Stomach smooth muscle (tissue), 2 donors: ENCODE data around the gene NLRP13.
"Not testable (repeated sequence)": the region's sequence is repeated elsewhere in the genome, so short reads cannot be mapped to it uniquely, and the experiment has no call there.

Source experiments
- H3K27ac ChIP-seq: one replicate; pipeline ENCODE4 v1.7.0; 2013; ENCODE audit warnings: mild to moderate bottlenecking, low read length, inconsistent platforms
- H3K27me3 ChIP-seq, 2 donors: one replicate each; pipeline ENCODE4 v1.7.0; 2013; ENCODE audit warnings: low read length in 2 of 2; ENCODE audit not compliant: insufficient read depth in 2 of 2, control insufficient read depth in 1 of 2
- H3K36me3 ChIP-seq, 2 donors: one replicate each; pipeline ENCODE4 v1.7.0; 2013; ENCODE audit warnings: low read length in 2 of 2; ENCODE audit not compliant: control insufficient read depth in 2 of 2, insufficient read depth in 2 of 2
- H3K4me1 ChIP-seq: one replicate; pipeline ENCODE4 v1.7.0; 2013; ENCODE audit warnings: low read length; ENCODE audit not compliant: control insufficient read depth, insufficient read depth
- H3K4me3 ChIP-seq, 2 donors: one replicate each; pipeline ENCODE4 v1.7.0; 2013; ENCODE audit warnings: low read length in 2 of 2
- H3K9ac ChIP-seq, 2 donors: one replicate each; pipeline ENCODE4 v1.7.0; 2013; ENCODE audit warnings: low read length in 2 of 2, mild to moderate bottlenecking in 1 of 2
- H3K9me3 ChIP-seq, 2 donors: one replicate each; pipeline ENCODE4 v1.7.0; 2013; ENCODE audit warnings: low read length in 2 of 2; ENCODE audit not compliant: control insufficient read depth in 2 of 2
- donor health status: healthy.
- donor health status: Pancreatic carcinoma.

NLRP13 gene

GRCh38 chr19:55939206-55939605 is 7.1 kb upstream of the NLRP13 start:
- H3K27ac ChIP-seq, result no peak overlapping the region
- no peaks in the 10 kb centered on the region for H3K9me3 ChIP-seq
- H3K27me3 ChIP-seq, result no peaks in the 10 kb centered on the region

GRCh38 chr19:55935206-55935605 is 3.1 kb upstream of the NLRP13 start:
- H3K4me3 ChIP-seq, result no peak overlapping the region
- H3K27ac ChIP-seq, result no peak overlapping the region
- H3K9me3 ChIP-seq, result no peaks in the 10 kb centered on the region
- no peaks in the 10 kb centered on the region for H3K4me1 ChIP-seq
- no peaks in the 10 kb centered on the region for H3K36me3 ChIP-seq
- H3K27me3 ChIP-seq, result no peaks in the 10 kb centered on the region
- no peak overlapping the region for H3K9ac ChIP-seq

More at GRCh38 chr19:55939206-55939605, 7.1 kb upstream of the NLRP13 start:
- no peak overlapping the region for H3K4me3 ChIP-seq
- no peaks in the 10 kb centered on the region for H3K4me1 ChIP-seq
- no peaks in the 10 kb centered on the region for H3K36me3 ChIP-seq
- no peak overlapping the region for H3K9ac ChIP-seq

GRCh38 chr19:55930996-55931515 is 1.1 kb downstream of the NLRP13 start:
- H3K4me3 ChIP-seq, result no peak overlapping the region
- no peaks in the 10 kb centered on the region for H3K36me3 ChIP-seq
- no peak overlapping the region for H3K9ac ChIP-seq
- H3K4me1 ChIP-seq, result no peaks in the 10 kb centered on the region
- H3K9me3 ChIP-seq, result no peaks in the 10 kb centered on the region
- H3K27me3 ChIP-seq, result no peaks in the 10 kb centered on the region
- H3K27ac ChIP-seq, result no peak overlapping the region

- not testable (repeated sequence) for H3K4me3 ChIP-seq, H3K4me1 ChIP-seq, H3K27me3 ChIP-seq, H3K9ac ChIP-seq, H3K27ac ChIP-seq, H3K9me3 ChIP-seq, H3K36me3 ChIP-seq
Measured at GRCh38 chr19:55929258-55929657, 2.9 kb downstream of the NLRP13 start.

- Histone ChIP-seq H3K9me3 (no peaks in the 10 kb centered on the region), H3K9ac (no peak overlapping the region), H3K27me3 (peaks cover 0 to 5% of the 10 kb centered on the region in 2 donors), H3K36me3 (no peaks in the 10 kb centered on the region), H3K4me3 (no peak overlapping the region), H3K27ac (no peak overlapping the region), H3K4me1 (no peaks in the 10 kb centered on the region)
Measured at GRCh38 chr19:55927991-55928390, 4.1 kb downstream of the NLRP13 start.

- H3K4me3 ChIP-seq, result no peak overlapping the region
- peaks cover 0 to 5% of the 10 kb centered on the region in 2 donors for H3K9me3 ChIP-seq
- no peaks in the 10 kb centered on the region for H3K36me3 ChIP-seq
- H3K27ac ChIP-seq, result no peak overlapping the region
- H3K9ac ChIP-seq, result no peak overlapping the region
- no peaks in the 10 kb centered on the region for H3K4me1 ChIP-seq
- peaks cover 0 to 5% of the 10 kb centered on the region in 2 donors for H3K27me3 ChIP-seq
Measured at GRCh38 chr19:55923556-55923955, 8.6 kb downstream of the NLRP13 start.

GRCh38 chr19:55913643-55914268 is 18.4 kb downstream of the NLRP13 start:
- H3K4me1 ChIP-seq, result no peaks in the 10 kb centered on the region
- no peaks in the 10 kb centered on the region for H3K36me3 ChIP-seq
- H3K4me3 ChIP-seq, result no peak overlapping the region
- H3K9me3 ChIP-seq, result peaks cover 7 to 10% of the 10 kb centered on the region in 2 donors
- H3K9ac ChIP-seq, result no peak overlapping the region
- peaks cover 0 to 2% of the 10 kb centered on the region in 2 donors for H3K27me3 ChIP-seq
- no peak overlapping the region for H3K27ac ChIP-seq

- H3K27ac ChIP-seq, result no peak overlapping the region
- no peak overlapping the region for H3K9ac ChIP-seq
- peaks cover 0 to 2% of the 10 kb centered on the region in 2 donors for H3K27me3 ChIP-seq
- H3K4me1 ChIP-seq, result no peaks in the 10 kb centered on the region
- H3K4me3 ChIP-seq, result no peak overlapping the region
- H3K9me3 ChIP-seq, result peaks cover 8 to 10% of the 10 kb centered on the region in 2 donors
- H3K36me3 ChIP-seq, result no peaks in the 10 kb centered on the region
Measured at GRCh38 chr19:55912916-55913315, 19.2 kb downstream of the NLRP13 start.

- H3K9me3 ChIP-seq, result peaks cover 9 to 10% of the 10 kb centered on the region in 2 donors
- H3K9ac ChIP-seq, result no peak overlapping the region
- H3K27me3 ChIP-seq, result peaks cover 0 to 2% of the 10 kb centered on the region in 2 donors
- H3K4me1 ChIP-seq, result no peaks in the 10 kb centered on the region
- no peak overlapping the region for H3K4me3 ChIP-seq
- H3K36me3 ChIP-seq, result no peaks in the 10 kb centered on the region
- no peak overlapping the region for H3K27ac ChIP-seq
Measured at GRCh38 chr19:55909801-55910200, 22.3 kb downstream of the NLRP13 start.

GRCh38 chr19:55907746-55908145 is 24.4 kb downstream of the NLRP13 start:
- Histone ChIP-seq H3K4me3 (no peak overlapping the region), H3K36me3 (no peaks in the 10 kb centered on the region), H3K4me1 (no peaks in the 10 kb centered on the region), H3K27me3 (peaks cover 0 to 2% of the 10 kb centered on the region in 2 donors), H3K9ac (no peak overlapping the region), H3K9me3 (peaks cover 4 to 10% of the 10 kb centered on the region in 2 donors), H3K27ac (no peak overlapping the region)

- no peaks in the 10 kb centered on the region for H3K36me3 ChIP-seq
- no peak overlapping the region for H3K4me3 ChIP-seq
- no peak overlapping the region for H3K9ac ChIP-seq
- peaks cover 3 to 6% of the 10 kb centered on the region in 2 donors for H3K9me3 ChIP-seq
- peaks cover 0 to 2% of the 10 kb centered on the region in 2 donors for H3K27me3 ChIP-seq
- H3K27ac ChIP-seq, result no peak overlapping the region
- no peaks in the 10 kb centered on the region for H3K4me1 ChIP-seq
Measured at GRCh38 chr19:55907286-55907685, 24.9 kb downstream of the NLRP13 start.
